Measurements from ENCODE around the gene ATP6V0C.

The ATP6V0C gene

GRCh38 chr16:2529961-2530628 is 16.3 kb downstream of the ATP6V0C start:
- no peak for TF ChIP-seq GATA3 (IDR thresholded peaks at IDR 0.05; ENCODE audit: low read depth, low read length)
- no peak for TF ChIP-seq GATA2 (IDR thresholded peaks at IDR 0.05; ENCODE audit: low read depth, low read length)

GRCh38 chr16:2530629-2531318 is 17.0 kb downstream of the ATP6V0C start:
- TF ChIP-seq GATA3 (IDR thresholded peaks at IDR 0.05; ENCODE audit: low read depth, low read length) (no peak), GATA2 (IDR thresholded peaks at IDR 0.05; ENCODE audit: low read depth, low read length) (no peak)

GRCh38 chr16:2531371-2531695 is 17.6 kb downstream of the ATP6V0C start, which contains the start of gene CEMP1:
Gene CEMP1 (minus strand): TSS chr16:2531408. CDS start chr16:2531073, 335 bp downstream.
- TF ChIP-seq GATA2 (IDR thresholded peaks at IDR 0.05; ENCODE audit: low read depth, low read length), result no peak
- no peak for TF ChIP-seq GATA3 (IDR thresholded peaks at IDR 0.05; ENCODE audit: low read depth, low read length)

GRCh38 chr16:2531696-2532493 is 18.1 kb downstream of the ATP6V0C start:
- TF ChIP-seq GATA2 (IDR thresholded peaks at IDR 0.05; ENCODE audit: low read depth, low read length) (no peak), GATA3 (IDR thresholded peaks at IDR 0.05; ENCODE audit: low read depth, low read length) (no peak)

- TF ChIP-seq GATA2 (IDR thresholded peaks at IDR 0.05; ENCODE audit: low read depth, low read length) (no peak), GATA3 (IDR thresholded peaks at IDR 0.05; ENCODE audit: low read depth, low read length) (no peak)
Observed at GRCh38 chr16:2532494-2533141, 18.9 kb downstream of the ATP6V0C start.

- TF ChIP-seq GATA2 (IDR thresholded peaks at IDR 0.05; ENCODE audit: low read depth, low read length), result no peak
- no peak for TF ChIP-seq GATA3 (IDR thresholded peaks at IDR 0.05; ENCODE audit: low read depth, low read length)
Observed at GRCh38 chr16:2533912-2534311, 20.2 kb downstream of the ATP6V0C start.

GRCh38 chr16:2535625-2536013 is 21.9 kb downstream of the ATP6V0C start:
- TF ChIP-seq GATA2 (IDR thresholded peaks at IDR 0.05; ENCODE audit: low read depth, low read length) (no peak), GATA3 (IDR thresholded peaks at IDR 0.05; ENCODE audit: low read depth, low read length) (no peak)

- TF ChIP-seq GATA2 (IDR thresholded peaks at IDR 0.05; ENCODE audit: low read depth, low read length) (no peak), GATA3 (IDR thresholded peaks at IDR 0.05; ENCODE audit: low read depth, low read length) (no peak)
Observed at GRCh38 chr16:2537451-2538379, 24.0 kb downstream of the ATP6V0C start, which contains the start of gene PDPK1. Gene PDPK1 (plus strand): TSS chr16:2538021. CDS start chr16:2538113, 92 bp downstream.

Data from SH-SY5Y (cell line).